Measurements from ENCODE around the gene DGKD.

- TF ChIP-seq POLR2A (IDR thresholded peaks at IDR 0.05) (no peak), CTCF (IDR thresholded peaks at IDR 0.05) (no peak)
These were observed 145.6 kb downstream of the DGKD start for GRCh38 chr2:233499928-233500327.

Data from gastroesophageal sphincter (tissue), 3 donors.